ENCODE measurements around the gene P2RY2.

- TF ChIP-seq CTCF (IDR thresholded peaks at IDR 0.05; ENCODE audit: low read depth, low read length, poor library complexity, severe bottlenecking) (no peak), EZH2phosphoT487 (IDR thresholded peaks at IDR 0.05; ENCODE audit: borderline replicate concordance, low read length) (no peak)
Observed at GRCh38 chr11:73272680-73273038, 54.6 kb downstream of the P2RY2 start.

Measured in DOHH2 (cell line).